SK-N-SH (cell line): ENCODE data around the gene TKTL2. TPM values are rescaled to one million over a fixed set of nuclear protein-coding genes. Genes with fewer than 3 reads are reported as not detected.

Experiments used
- CTCF ChIA-PET: fragments of 300-600, 350-600 bp; formaldehyde crosslinking; extraction: SDS; loops from one replicate; lab custom pipeline; 2021; lab: Yijun Ruan, JAX
- POLR2A ChIA-PET: fragments of 350-600 bp; sonication (Branson Sonifier 250); formaldehyde crosslinking; extraction: SDS; loops from one replicate; lab custom pipeline; 2020; ENCODE audit warnings: antibody characterized with exemption, inconsistent platforms; lab: Yijun Ruan, JAX
- DNase-seq: peaks from one replicate; pipeline ENCODE4 v3.0.0; 2012
- H2AFZ ChIP-seq: fragments of 200-600 bp; sonication (generic); 2 replicates; pipeline ENCODE4 v1.8.1; 2016; ENCODE audit warnings: antibody characterized with exemption, mild to moderate bottlenecking, low read depth
- H3F3A ChIP-seq: fragments of 200-600 bp; sonication (generic); replicated peaks from 2 replicates; pipeline ENCODE3; 2016; ENCODE audit warnings: antibody characterized with exemption, mild to moderate bottlenecking; ENCODE audit not compliant: insufficient read depth
- H3K27ac ChIP-seq, 2 experiments: fragments of 200-500 bp in 1 of 2; fragments of 200-600 bp in 1 of 2; sonication (Bioruptor generic) in 1 of 2; sonication (generic), shearing (Covaris generic) in 1 of 2; 2 replicates each; pipeline versions ENCODE4 v1.5.1 to v1.6.1; 2014 to 2016; ENCODE audit warnings: low read depth in 2 of 2, inconsistent platforms in 1 of 2, low read length in 1 of 2, mild to moderate bottlenecking in 1 of 2, mixed read lengths in 1 of 2
- H3K27me3 ChIP-seq: fragments of 200-600 bp; sonication (generic), shearing (Covaris generic); 2 replicates; pipeline ENCODE4 v1.6.1; 2016; ENCODE audit warnings: mixed run types; ENCODE audit not compliant: insufficient read depth
- H3K36me3 ChIP-seq, 2 experiments: fragments of 200-500 bp in 1 of 2; fragments of 200-600 bp in 1 of 2; sonication (Bioruptor generic) in 1 of 2; sonication (generic) in 1 of 2; replicated peaks in 1 of 2; 2 replicates each; pipeline versions ENCODE3 to v1.5.1; 2014 to 2016; ENCODE audit warnings: low read length in 1 of 2, mild to moderate bottlenecking in 1 of 2; ENCODE audit not compliant: insufficient read depth in 2 of 2, control insufficient read depth in 1 of 2
- H3K4me1 ChIP-seq, 2 experiments: fragments of 200-500 bp in 1 of 2; fragments of 200-600 bp in 1 of 2; sonication (Bioruptor generic) in 1 of 2; sonication (generic), shearing (Covaris generic) in 1 of 2; 2 replicates each; pipeline versions ENCODE4 v1.5.1 to v1.6.1; 2014 to 2016; ENCODE audit warnings: low read depth in 1 of 2, low read length in 1 of 2, mixed run types in 1 of 2; ENCODE audit not compliant: insufficient read depth in 2 of 2, control insufficient read depth in 1 of 2
- H3K4me2 ChIP-seq: fragments of 200-600 bp; sonication (generic), shearing (Covaris generic); 2 replicates; pipeline ENCODE4 v1.6.1; 2017; ENCODE audit warnings: mixed run types
- H3K4me3 ChIP-seq, 2 experiments: fragments of 200-500 bp in 1 of 2; fragments of 200-600 bp in 1 of 2; sonication (Bioruptor generic) in 1 of 2; sonication (generic), shearing (Covaris generic) in 1 of 2; 2 replicates each; pipeline versions ENCODE4 v1.5.1 to v1.8.1; 2014 to 2016; ENCODE audit warnings: low read depth in 2 of 2, inconsistent platforms in 1 of 2, low read length in 1 of 2, mild to moderate bottlenecking in 1 of 2, mixed read lengths in 1 of 2, moderate library complexity in 1 of 2
- H3K79me2 ChIP-seq: fragments of 200-600 bp; sonication (generic); 2 replicates; pipeline ENCODE4 v1.8.1; 2017; ENCODE audit warnings: mild to moderate bottlenecking; ENCODE audit not compliant: insufficient read depth
- H3K9ac ChIP-seq: fragments of 200-600 bp; sonication (generic); 2 replicates; pipeline ENCODE4 v1.6.1; 2017; ENCODE audit warnings: mixed run types
- H3K9me2 ChIP-seq: fragments of 200-600 bp; sonication (generic); 2 replicates; pipeline ENCODE4 v1.6.1; 2017; ENCODE audit warnings: mixed run types
- H3K9me3 ChIP-seq: fragments of 200-600 bp; sonication (generic); 2 replicates; pipeline ENCODE4 v1.6.1; 2017; ENCODE audit warnings: mixed run types, mild to moderate bottlenecking, moderate library complexity
- H4K20me1 ChIP-seq: fragments of 200-600 bp; sonication (generic); 2 replicates; pipeline ENCODE4 v1.6.1; 2017; ENCODE audit warnings: mild to moderate bottlenecking, mixed run types; ENCODE audit not compliant: insufficient read depth
- CHD2 ChIP-seq: fragments of 150-350 bp; IDR thresholded peaks from 2 replicates; pipeline ENCODE4 v1.6.1; 2018; ENCODE audit warnings: low read length; ENCODE audit not compliant: partially characterized antibody
- ELF1 ChIP-seq: IDR thresholded peaks from 2 replicates; pipeline ENCODE4 v1.4.0; 2012
- FOSL2 ChIP-seq: IDR thresholded peaks from 2 replicates; pipeline ENCODE4 v1.4.0; 2012; ENCODE audit warnings: low read depth, mild to moderate bottlenecking, moderate library complexity, borderline replicate concordance
- FOXJ3 ChIP-seq: sonication (generic); formaldehyde crosslinking; IDR thresholded peaks from 2 replicates; pipeline ENCODE4 v1.5.1; 2020; ENCODE audit warnings: mild to moderate bottlenecking, missing genetic modification reagents
- GABPA ChIP-seq: IDR thresholded peaks from 2 replicates; pipeline ENCODE4 v1.4.0; 2012; ENCODE audit warnings: low read depth, mild to moderate bottlenecking
- JUND ChIP-seq: IDR thresholded peaks from 2 replicates; pipeline ENCODE4 v1.4.0; 2012
- NFIC ChIP-seq: IDR thresholded peaks from 2 replicates; pipeline ENCODE4 v1.4.0; 2012; ENCODE audit warnings: borderline replicate concordance
- NRF1 ChIP-seq: IDR thresholded peaks from 2 replicates; pipeline ENCODE4 v1.6.1; 2012; ENCODE audit warnings: low read depth, mild to moderate bottlenecking, low read length
- POLR2AphosphoS5 ChIP-seq: IDR thresholded peaks from 2 replicates; pipeline ENCODE4 v1.6.1; 2012; ENCODE audit warnings: low read depth, low read length
- RFX5 ChIP-seq: IDR thresholded peaks from 2 replicates; pipeline ENCODE4 v1.6.1; 2012; ENCODE audit warnings: mild to moderate bottlenecking, improper control_type of control experiment, low read length
- SIN3A ChIP-seq: IDR thresholded peaks from 2 replicates; pipeline ENCODE4 v1.6.1; 2012; ENCODE audit warnings: low read depth, mild to moderate bottlenecking, low read length, moderate library complexity, borderline replicate concordance
- SMC3 ChIP-seq: IDR thresholded peaks from 2 replicates; pipeline ENCODE4 v1.6.1; 2012; ENCODE audit warnings: low read depth, low read length, improper control_type of control experiment
- TEAD4 ChIP-seq: IDR thresholded peaks from 2 replicates; pipeline ENCODE4 v1.4.0; 2012; ENCODE audit warnings: mild to moderate bottlenecking, borderline replicate concordance; ENCODE audit not compliant: insufficient read depth
- USF2 ChIP-seq: fragments of 150-350 bp; IDR thresholded peaks from 2 replicates; pipeline ENCODE4 v1.6.1; 2017; ENCODE audit warnings: antibody characterized with exemption, low read length, low read depth, borderline replicate concordance
- YY1 ChIP-seq: IDR thresholded peaks from 2 replicates; pipeline ENCODE4 v1.4.0; 2012; ENCODE audit warnings: low read depth, mild to moderate bottlenecking
- WGBS: methylation state at CpG from one replicate; pipeline ENCODE4 v1.1.6; 2017; ENCODE audit warnings: low lambda C conversion rate; 5-methylcytosine and 5-hydroxymethylcytosine counted together
- polyA plus RNA-seq, 3 experiments: library from polyadenylated mRNA; depleted of rRNA; stranded (reverse); fragments of >200 nt; gene quantifications; 2 replicates each; pipeline ENCODE4 v1.2.3, GENCODE V29; 2012
- TF ChIP-seq, protein P1 (sequence below): IDR thresholded peaks from 2 replicates; pipeline ENCODE4; 2012
- TF ChIP-seq, protein P2 (sequence below): IDR thresholded peaks from 2 replicates; pipeline ENCODE4 v1.4.0; 2012; ENCODE audit warnings: low read depth, borderline replicate concordance
- TF ChIP-seq, protein P3 (sequence below): IDR thresholded peaks from 2 replicates; pipeline ENCODE4 v1.4.0; 2012; ENCODE audit warnings: low read depth

The TKTL2 gene
- polyA plus RNA-seq, 1 of the 3 experiments (the other 2 are of a cell fraction) = not detected

DNA sequence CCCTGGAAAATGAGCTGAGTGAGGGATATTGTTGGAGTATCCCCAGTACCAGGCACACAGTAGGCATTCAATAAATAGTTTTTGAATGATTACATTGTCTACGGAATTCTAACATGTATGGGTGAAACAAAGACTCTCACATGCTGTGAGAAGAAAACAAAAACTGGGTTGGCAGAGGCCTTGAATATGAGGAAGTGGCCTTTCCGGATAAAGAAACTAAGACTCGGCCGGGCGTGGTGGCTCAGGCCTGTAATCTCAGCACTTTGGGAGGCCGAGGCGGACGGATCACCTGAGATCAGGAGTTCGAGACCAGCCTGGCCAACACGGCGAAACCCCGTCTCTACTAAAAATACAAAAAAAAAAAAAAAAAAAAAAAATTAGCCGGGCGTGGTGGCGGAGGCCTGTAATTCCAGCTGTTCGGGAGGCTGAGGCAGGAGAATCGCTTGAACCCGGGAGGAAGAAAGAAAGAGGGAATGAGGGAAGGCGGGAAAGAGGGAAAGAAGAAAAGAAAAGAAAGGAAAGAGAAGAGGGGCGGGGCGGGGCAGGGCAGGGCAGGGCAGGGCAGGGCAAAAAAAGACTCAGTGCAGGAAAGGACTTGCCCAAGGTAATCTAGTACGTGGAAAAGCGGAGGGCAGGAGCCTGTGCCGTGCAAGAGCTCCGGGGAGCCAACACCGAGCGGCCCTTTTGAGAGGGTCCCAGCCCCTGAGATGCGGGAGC lies 20.2 kb upstream of the TKTL2 start:
- Histone ChIP-seq H3K4me3 (peak overlapping the region; percentile 84 to 96), H3K27ac (peak overlapping the region; percentile 75 to 88), H3K9me3 (no peaks in the 10 kb centered on the region), H3K4me2 (peak overlapping the region; percentile 75), H3K27me3 (0 out of 2 replicates have a peak, but pooled peaks cover 4% of the 10 kb centered on the region), H4K20me1 (no peaks in the 10 kb centered on the region; the same call in none of the 2 replicates), H3F3A (peaks cover 7% of the 10 kb centered on the region), H3K36me3 (peaks cover 4 to 5% of the 10 kb centered on the region in 2 experiments), H3K9ac (peak overlapping the region; percentile 91), H3K9me2 (no peaks in the 10 kb centered on the region), H3K4me1 (peaks cover 5 to 14% of the 10 kb centered on the region in 2 experiments; a peak in 3 of 4 replicates), H2AFZ (peak overlapping the region; percentile 67), H3K79me2 (peaks cover 42% of the 10 kb centered on the region)
- POLR2A ChIA-PET = interaction anchor here (0.9 to 1.2 kb wide), 4 partner anchors 13 to 56 kb away, joined by 3 to 6 read pairs (median 4); no protein-coding TSS in a partner anchor
- TF ChIP-seq NRF1 (no peak), NFIC (no peak), SIN3A (no peak), USF2 (no peak), ELF1 (no peak), POLR2AphosphoS5 (no peak), FOSL2 (no peak), TEAD4 (no peak), FOXJ3 (CRISPR knock-in tag) (no peak), GABPA (no peak), SMC3 (no peak)
- TF ChIP-seq, protein P1, sequence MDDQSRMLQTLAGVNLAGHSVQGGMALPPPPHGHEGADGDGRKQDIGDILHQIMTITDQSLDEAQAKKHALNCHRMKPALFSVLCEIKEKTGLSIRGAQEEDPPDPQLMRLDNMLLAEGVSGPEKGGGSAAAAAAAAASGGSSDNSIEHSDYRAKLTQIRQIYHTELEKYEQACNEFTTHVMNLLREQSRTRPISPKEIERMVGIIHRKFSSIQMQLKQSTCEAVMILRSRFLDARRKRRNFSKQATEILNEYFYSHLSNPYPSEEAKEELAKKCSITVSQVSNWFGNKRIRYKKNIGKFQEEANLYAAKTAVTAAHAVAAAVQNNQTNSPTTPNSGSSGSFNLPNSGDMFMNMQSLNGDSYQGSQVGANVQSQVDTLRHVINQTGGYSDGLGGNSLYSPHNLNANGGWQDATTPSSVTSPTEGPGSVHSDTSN = no peak
- CTCF ChIA-PET = interaction anchor here (1.0 to 3.4 kb wide), 6 partner anchors 9 to 61 kb away, joined by 3 to 60 read pairs (median 8); no protein-coding TSS in a partner anchor
- WGBS = 29% methylated on average over 28 of the region's 28 CpGs
- no peak for DNase-seq

DNA sequence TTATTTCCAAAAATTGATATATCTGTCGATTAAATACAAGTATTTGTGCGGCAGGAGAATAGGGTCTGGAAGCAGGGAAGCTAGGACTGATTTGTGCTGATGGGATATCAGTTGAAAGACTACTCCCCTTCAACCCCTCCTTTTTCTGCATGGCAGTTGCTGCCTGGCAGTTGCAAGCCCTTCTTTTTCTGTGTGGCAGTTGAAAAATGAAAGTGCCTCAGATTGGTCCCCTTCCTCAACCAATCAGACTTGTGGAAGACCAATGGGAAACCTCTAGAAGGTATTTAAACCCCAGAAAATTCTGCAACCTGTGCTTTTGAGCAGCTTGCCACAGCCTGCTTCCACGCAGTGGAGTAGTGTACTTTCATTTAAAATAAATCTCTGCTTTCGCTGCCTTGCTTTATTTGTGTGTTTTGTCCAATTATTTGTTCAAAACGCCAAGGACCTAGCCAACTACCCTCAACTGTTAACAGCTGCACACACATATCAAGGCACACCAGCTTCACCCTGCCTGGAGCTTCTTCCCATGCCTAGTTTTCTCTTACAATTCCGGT lies 19.5 kb upstream of the TKTL2 start:
- Histone ChIP-seq H3K79me2 (peaks cover 35% of the 10 kb centered on the region), H3K4me1 (peaks cover 5 to 14% of the 10 kb centered on the region in 2 experiments; a peak in 3 of 4 replicates), H3K4me2 (peak overlapping the region; percentile 75), H3K36me3 (peaks cover 4 to 5% of the 10 kb centered on the region in 2 experiments), H3K27me3 (peaks cover 4% of the 10 kb centered on the region; the same call in 1 of the 2 replicates), H3K27ac (no peak overlapping the region), H3K9me3 (no peaks in the 10 kb centered on the region), H3K9me2 (no peaks in the 10 kb centered on the region), H3K9ac (no peak overlapping the region), H3F3A (peaks cover 7% of the 10 kb centered on the region), H4K20me1 (no peaks in the 10 kb centered on the region; the same call in none of the 2 replicates), H3K4me3 (no peak overlapping the region), H2AFZ (peak overlapping the region; percentile 67; the same call in 1 of the 2 replicates)
- no peak for TF ChIP-seq YY1
- TF ChIP-seq, protein P2, sequence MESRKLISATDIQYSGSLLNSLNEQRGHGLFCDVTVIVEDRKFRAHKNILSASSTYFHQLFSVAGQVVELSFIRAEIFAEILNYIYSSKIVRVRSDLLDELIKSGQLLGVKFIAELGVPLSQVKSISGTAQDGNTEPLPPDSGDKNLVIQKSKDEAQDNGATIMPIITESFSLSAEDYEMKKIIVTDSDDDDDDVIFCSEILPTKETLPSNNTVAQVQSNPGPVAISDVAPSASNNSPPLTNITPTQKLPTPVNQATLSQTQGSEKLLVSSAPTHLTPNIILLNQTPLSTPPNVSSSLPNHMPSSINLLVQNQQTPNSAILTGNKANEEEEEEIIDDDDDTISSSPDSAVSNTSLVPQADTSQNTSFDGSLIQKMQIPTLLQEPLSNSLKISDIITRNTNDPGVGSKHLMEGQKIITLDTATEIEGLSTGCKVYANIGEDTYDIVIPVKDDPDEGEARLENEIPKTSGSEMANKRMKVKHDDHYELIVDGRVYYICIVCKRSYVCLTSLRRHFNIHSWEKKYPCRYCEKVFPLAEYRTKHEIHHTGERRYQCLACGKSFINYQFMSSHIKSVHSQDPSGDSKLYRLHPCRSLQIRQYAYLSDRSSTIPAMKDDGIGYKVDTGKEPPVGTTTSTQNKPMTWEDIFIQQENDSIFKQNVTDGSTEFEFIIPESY = no peak
- TF ChIP-seq, protein P1 = no peak
- no peak for TF ChIP-seq JUND
- no peak for TF ChIP-seq RFX5
- TF ChIP-seq CHD2 = no peak
- TF ChIP-seq, protein P3, sequence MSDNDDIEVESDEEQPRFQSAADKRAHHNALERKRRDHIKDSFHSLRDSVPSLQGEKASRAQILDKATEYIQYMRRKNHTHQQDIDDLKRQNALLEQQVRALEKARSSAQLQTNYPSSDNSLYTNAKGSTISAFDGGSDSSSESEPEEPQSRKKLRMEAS = no peak
- DNase-seq = no peak
- POLR2A ChIA-PET = no interaction called here
- WGBS = 89% methylated on average over 6 of the region's 6 CpGs
- CTCF ChIA-PET = interaction anchor here (1.7 to 3.4 kb wide), 3 partner anchors 8 to 62 kb away, joined by 8 to 60 read pairs (median 10); no protein-coding TSS in a partner anchor
